ENCODE data around the gene ITPR1.

The ITPR1 gene

GRCh38 chr3:4551051-4551711 lies 58.0 kb downstream of the ITPR1 start:
- DNase-seq (ENCODE audit: low spot score): no peak
- TF ChIP-seq CTCF (IDR thresholded peaks at IDR 0.05; ENCODE audit: extremely low read depth, missing control alignments): no peak

GRCh38 chr3:4551794-4552442 lies 58.8 kb downstream of the ITPR1 start:
- DNase-seq (ENCODE audit: low spot score): no peak
- no peak for TF ChIP-seq CTCF (IDR thresholded peaks at IDR 0.05; ENCODE audit: extremely low read depth, missing control alignments)

GRCh38 chr3:4552811-4553210 lies 59.7 kb downstream of the ITPR1 start:
- no peak for DNase-seq (ENCODE audit: low spot score)
- TF ChIP-seq CTCF (IDR thresholded peaks at IDR 0.05; ENCODE audit: extremely low read depth, missing control alignments): no peak

GRCh38 chr3:4561661-4562060 lies 68.5 kb downstream of the ITPR1 start:
- no peak for DNase-seq (ENCODE audit: low spot score)
- no peak for TF ChIP-seq CTCF (IDR thresholded peaks at IDR 0.05; ENCODE audit: extremely low read depth, missing control alignments)

GRCh38 chr3:4562595-4562994 lies 69.4 kb downstream of the ITPR1 start:
- TF ChIP-seq CTCF (IDR thresholded peaks at IDR 0.05; ENCODE audit: extremely low read depth, missing control alignments): no peak
- no peak for DNase-seq (ENCODE audit: low spot score)

- DNase-seq (ENCODE audit: low spot score): no peak
- TF ChIP-seq CTCF (IDR thresholded peaks at IDR 0.05; ENCODE audit: extremely low read depth, missing control alignments): no peak
Observed at GRCh38 chr3:4564270-4564669, 71.1 kb downstream of the ITPR1 start.

GRCh38 chr3:4564928-4565586 lies 71.9 kb downstream of the ITPR1 start:
- no peak for TF ChIP-seq CTCF (IDR thresholded peaks at IDR 0.05; ENCODE audit: extremely low read depth, missing control alignments)
- no peak for DNase-seq (ENCODE audit: low spot score)

All from GM20000 (cell line).